HG03520 (cell line): ENCODE results near the gene DENND2C.

Source experiments
- ATAC-seq: cut with Tn5 transposase; IDR thresholded peaks from one replicate; pipeline ENCODE4 v1.9.1; 2021; ENCODE audit warnings: mild to moderate bottlenecking, moderate library complexity; ENCODE audit not compliant: unreplicated experiment

The DENND2C gene

GRCh38 chr1:114677691-114678090 is 7.8 kb upstream of the DENND2C start:
- ATAC-seq: no peak

- no peak for ATAC-seq
Measured at GRCh38 chr1:114676115-114676514, 6.3 kb upstream of the DENND2C start.

- no peak for ATAC-seq
Measured at GRCh38 chr1:114671939-114672275, 2.1 kb upstream of the DENND2C start.

- ATAC-seq: no peak
Measured at GRCh38 chr1:114671011-114671938, 1.4 kb upstream of the DENND2C start.

GRCh38 chr1:114670083-114671010 is 498 bp upstream of the DENND2C start:
- peak; percentile 97 for ATAC-seq

- no peak for ATAC-seq
Measured at GRCh38 chr1:114668784-114669561, 876 bp downstream of the DENND2C start.

GRCh38 chr1:114668373-114668772 is 1.5 kb downstream of the DENND2C start:
- no peak for ATAC-seq

- no peak for ATAC-seq
Measured at GRCh38 chr1:114666954-114667353, 2.9 kb downstream of the DENND2C start.

- no peak for ATAC-seq
Measured at GRCh38 chr1:114660238-114660637, 9.6 kb downstream of the DENND2C start.

- ATAC-seq: no peak
Measured at GRCh38 chr1:114651893-114652292, 18.0 kb downstream of the DENND2C start.

- no peak for ATAC-seq
Measured at GRCh38 chr1:114648503-114648902, 21.3 kb downstream of the DENND2C start.

- no peak for ATAC-seq
Measured at GRCh38 chr1:114641377-114641776, 28.5 kb downstream of the DENND2C start.

GRCh38 chr1:114638910-114639309 is 30.9 kb downstream of the DENND2C start:
- no peak for ATAC-seq

GRCh38 chr1:114632427-114632826 is 37.4 kb downstream of the DENND2C start:
- no peak for ATAC-seq

GRCh38 chr1:114627107-114627506 is 42.7 kb downstream of the DENND2C start:
- no peak for ATAC-seq

GRCh38 chr1:114623364-114623763 is 46.5 kb downstream of the DENND2C start:
- no peak for ATAC-seq

GRCh38 chr1:114620419-114620818 is 49.4 kb downstream of the DENND2C start:
- ATAC-seq: no peak

- ATAC-seq: no peak
Measured at GRCh38 chr1:114618606-114619005, 51.2 kb downstream of the DENND2C start.

- no peak for ATAC-seq
Measured at GRCh38 chr1:114610546-114611245, 59.2 kb downstream of the DENND2C start.

GRCh38 chr1:114609826-114610225 is 60.0 kb downstream of the DENND2C start:
- no peak for ATAC-seq
